ENCODE results near the gene RAPGEF4.

- TF ChIP-seq POLR2A (IDR thresholded peaks at IDR 0.05; ENCODE audit: low read depth, low read length) (no peak), USF2 (IDR thresholded peaks at IDR 0.05; ENCODE audit: low read depth, low read length) (no peak), CTCF (conservative IDR thresholded peaks at IDR 0.05; ENCODE audit: low read depth, low read length) (no peak), MXI1 (IDR thresholded peaks at IDR 0.05; ENCODE audit: borderline replicate concordance, low read depth, low read length) (no peak), CEBPB (IDR thresholded peaks at IDR 0.05; ENCODE audit: low read depth, low read length) (no peak), MAZ (IDR thresholded peaks at IDR 0.05; ENCODE audit: borderline replicate concordance, low read depth, low read length) (no peak)
Measured at GRCh38 chr2:172945510-172945850, 209.8 kb downstream of the RAPGEF4 start.

All from IMR-90 (cell line).